ENCODE results near the gene PM20D1. TPM values are rescaled to one million over a fixed set of nuclear protein-coding genes. Genes with fewer than 3 reads are reported as not detected.

PM20D1 gene
- total RNA-seq (2022; extraction: Qiagen RNA extraction; ENCODE audit: low read depth): not detected in 5 replicates

GRCh38 chr1:205849619-205850355 lies at the start of gene PM20D1:
Gene PM20D1, minus strand, starts transcription at chr1:205850132. Its CDS starts 60 bp downstream, at chr1:205850072.

GRCh38 chr1:205812878-205813754 lies 36.8 kb downstream of the PM20D1 start, which contains the start of gene SLC41A1:
Gene SLC41A1, minus strand, starts transcription at chr1:205813198. Its CDS starts 2,757 bp downstream, at chr1:205810441.

Other genes with a start within 250 kb of the PM20D1 start
- 4.8 to 7.5 TPM (median 6.7 TPM) in 5 replicates for gene ELK4, start 218.1 kb downstream of the PM20D1 start, total RNA-seq (2022; extraction: Qiagen RNA extraction; ENCODE audit: low read depth)
- 4.8 to 7.6 TPM (median 6.2 TPM) in 5 replicates for gene SLC45A3, start 169.6 kb downstream of the PM20D1 start, total RNA-seq (2022; extraction: Qiagen RNA extraction; ENCODE audit: low read depth)
- gene NUCKS1, start 100.0 kb downstream of the PM20D1 start, total RNA-seq (2022; extraction: Qiagen RNA extraction; ENCODE audit: low read depth): 87.7 to 151 TPM (median 133 TPM) in 5 replicates
- gene RAB29, start 74.7 kb downstream of the PM20D1 start, total RNA-seq (2022; extraction: Qiagen RNA extraction; ENCODE audit: low read depth): 10.1 to 12.4 TPM (median 12.3 TPM) in 5 replicates
- 20.6 to 30.6 TPM (median 24.8 TPM) in 5 replicates for gene SLC41A1, start 36.9 kb downstream of the PM20D1 start, total RNA-seq (2022; extraction: Qiagen RNA extraction; ENCODE audit: low read depth)
- gene SLC26A9, start 93.3 kb upstream of the PM20D1 start, total RNA-seq (2022; extraction: Qiagen RNA extraction; ENCODE audit: low read depth): 0.03 to 0.11 TPM (median 0.07 TPM) in 4 of 5 replicates, not detected in the other
- gene RAB7B, start 153.3 kb upstream of the PM20D1 start, total RNA-seq (2022; extraction: Qiagen RNA extraction; ENCODE audit: low read depth): 1.2 to 3.4 TPM (median 1.5 TPM) in 5 replicates
- 0.08 TPM in 1 of 5 replicates, not detected in the others for gene CTSE, start 173.8 kb upstream of the PM20D1 start, total RNA-seq (2022; extraction: Qiagen RNA extraction; ENCODE audit: low read depth)
- gene RHEX, start 203.0 kb upstream of the PM20D1 start, total RNA-seq (2022; extraction: Qiagen RNA extraction; ENCODE audit: low read depth): not detected in 5 replicates